AML-193 (cell line): Measurements from ENCODE around the gene SLC25A24.
"Not testable (repeated sequence)": the region's sequence is repeated elsewhere in the genome, so short reads cannot be mapped to it uniquely, and the experiment has no call there.

Experiments
- DNase-seq, 2 experiments: peaks; one replicate each; lab custom pipeline; 2025; lab: John Stamatoyannopoulos, UW

SLC25A24 gene

GRCh38 chr1:108140177-108140576, 60.0 kb downstream of the SLC25A24 start:
- no peak for DNase-seq

DNA sequence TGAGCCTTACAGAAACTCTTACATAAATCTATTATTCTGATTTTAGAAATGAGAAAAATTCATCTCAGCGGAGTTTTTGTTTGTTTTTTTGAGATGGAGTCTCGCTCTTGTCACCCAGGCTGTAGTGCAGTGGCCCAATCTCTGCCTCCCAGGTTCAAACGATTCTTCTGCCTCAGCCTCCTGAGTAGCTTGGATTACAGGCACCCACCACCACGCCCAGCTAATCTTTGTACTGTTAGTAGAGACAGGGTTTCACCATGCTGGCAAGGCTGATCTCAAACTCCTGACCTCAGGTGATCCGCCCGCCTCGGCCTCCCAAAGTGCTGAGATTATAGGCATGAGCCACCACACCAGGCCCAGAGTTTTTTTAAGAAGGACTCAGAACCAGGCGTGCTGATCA, 60.6 kb downstream of the SLC25A24 start:
- not testable (repeated sequence) for DNase-seq

- DNase-seq, result not testable (repeated sequence)
Observed at GRCh38 chr1:108133148-108133547, 67.0 kb downstream of the SLC25A24 start.

DNA sequence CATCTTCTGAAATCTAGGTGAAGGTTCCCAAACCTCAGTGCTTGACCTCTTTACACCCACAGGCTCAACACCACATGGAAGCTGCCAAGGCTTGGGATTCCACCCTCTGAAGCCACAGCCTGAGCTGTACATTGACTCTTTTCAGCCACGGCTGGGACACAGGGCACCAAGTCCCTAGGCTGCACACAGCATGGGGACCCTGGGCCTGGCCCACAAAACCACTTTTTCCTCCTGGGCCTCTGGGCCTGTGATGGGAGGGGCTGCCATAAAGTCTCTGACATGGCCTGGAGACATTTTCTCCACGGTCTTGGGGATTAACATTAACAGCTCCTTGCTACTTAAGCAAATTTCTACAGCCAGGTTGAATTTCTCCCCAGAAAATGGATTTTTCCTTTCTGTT, 67.8 kb downstream of the SLC25A24 start:
- DNase-seq, result not testable (repeated sequence)

DNA sequence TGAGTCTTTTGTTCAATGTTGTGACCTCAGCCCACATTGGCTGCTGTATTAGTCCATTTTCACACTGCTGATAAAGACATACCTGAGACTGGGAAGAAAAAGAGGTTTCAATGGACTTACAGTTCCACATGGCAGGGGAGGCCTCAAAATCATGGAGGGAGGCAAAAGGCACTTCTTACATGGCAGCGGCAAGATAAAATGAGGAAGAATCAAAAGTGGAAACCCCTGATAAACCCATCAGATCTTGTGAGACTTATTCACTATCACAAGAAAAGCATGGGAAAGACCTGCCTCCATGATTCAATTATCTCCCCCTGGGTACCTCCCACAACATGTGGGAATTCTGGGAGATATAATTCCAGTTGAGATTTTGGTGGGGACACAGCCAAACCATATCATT, 68.9 kb downstream of the SLC25A24 start:
- DNase-seq, result not testable (repeated sequence)

DNA sequence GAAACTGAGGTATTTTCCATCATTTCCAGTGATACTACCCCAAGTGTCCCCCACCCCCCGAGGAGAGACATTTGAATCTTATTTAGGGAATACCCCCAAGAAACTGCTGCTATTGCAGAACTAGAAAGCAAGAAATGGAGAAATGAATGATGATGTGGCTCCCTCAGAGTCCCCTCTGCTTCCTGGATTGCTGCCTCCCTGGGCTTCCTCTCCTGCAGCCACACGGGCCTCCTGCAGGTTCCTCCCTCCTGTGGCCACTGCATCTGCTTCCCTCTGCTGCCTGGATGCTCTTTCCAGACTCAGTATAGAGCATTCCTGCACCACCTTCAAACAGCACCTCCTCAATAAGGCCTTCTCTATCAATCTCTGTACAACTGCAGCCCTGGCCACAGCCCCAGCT, 69.3 kb downstream of the SLC25A24 start:
- DNase-seq, result peak; percentile 62 to 64

DNA sequence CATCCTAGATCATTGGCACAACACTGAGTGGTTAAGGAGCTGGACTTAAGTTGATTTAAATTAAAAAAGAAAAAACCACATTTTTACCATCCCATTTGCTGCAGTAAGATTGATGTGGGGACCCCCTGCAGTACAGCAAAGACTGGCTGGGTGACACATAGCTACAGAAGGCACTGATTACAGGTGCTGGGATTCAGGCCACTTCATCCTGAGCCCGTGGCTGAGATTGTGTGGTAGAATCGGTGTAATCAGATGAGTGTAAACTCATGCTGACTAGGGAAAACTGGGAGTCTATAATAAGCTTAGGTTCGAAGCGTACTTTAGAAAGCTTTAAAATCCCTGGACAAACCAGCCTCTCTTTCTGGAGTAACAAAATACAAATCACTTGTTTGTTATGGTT, 70.1 kb downstream of the SLC25A24 start:
- no peak for DNase-seq

GRCh38 chr1:108125312-108126138, 74.6 kb downstream of the SLC25A24 start:
- peak; percentile 70 to 72 for DNase-seq

GRCh38 chr1:108124622-108125311, 75.4 kb downstream of the SLC25A24 start:
- no peak for DNase-seq

DNA sequence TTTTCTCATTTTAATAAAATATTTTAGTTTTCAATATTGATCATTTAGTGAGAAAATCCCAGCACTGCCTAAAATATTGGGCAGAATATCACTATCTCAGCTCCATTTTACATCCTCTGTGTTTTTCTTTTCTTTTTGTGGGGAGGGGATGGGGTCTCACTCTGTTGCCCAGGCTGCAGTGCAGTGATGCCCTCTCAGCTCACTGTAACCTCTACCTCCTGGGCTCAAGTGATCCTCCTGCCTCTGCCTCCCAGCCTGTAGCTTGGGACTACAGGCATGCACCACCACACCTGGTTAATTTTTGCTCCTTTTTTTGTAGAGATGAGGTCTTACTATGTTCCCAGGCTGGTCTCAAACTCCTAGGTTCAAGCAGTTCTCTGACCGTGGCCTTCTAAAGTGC, 76.1 kb downstream of the SLC25A24 start:
- no peak for DNase-seq

- DNase-seq, result no peak
Observed at GRCh38 chr1:108121358-108122143, 78.6 kb downstream of the SLC25A24 start.

- DNase-seq, result no peak
Observed at GRCh38 chr1:108120163-108120562, 80.0 kb downstream of the SLC25A24 start.

DNA sequence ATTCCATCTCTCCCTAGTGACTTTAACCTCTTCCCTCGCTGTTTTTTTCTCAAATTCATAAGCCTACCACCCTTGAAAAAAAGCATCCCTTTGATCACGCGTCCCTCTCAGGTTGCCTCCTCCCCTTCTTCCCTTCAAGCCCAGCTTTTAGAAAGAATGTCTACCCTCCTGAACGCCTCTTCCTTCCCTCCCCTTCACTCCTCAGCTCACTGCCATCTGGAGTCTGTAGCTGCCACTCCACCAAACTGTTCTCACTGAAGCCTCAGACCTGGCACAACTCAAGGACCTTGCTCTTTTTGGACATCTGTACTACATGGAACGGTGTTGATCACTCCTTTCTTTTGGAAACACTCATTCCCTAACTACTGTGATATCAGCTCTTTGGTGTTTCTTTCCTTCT, 80.6 kb downstream of the SLC25A24 start:
- DNase-seq, result no peak

GRCh38 chr1:108117945-108118902, 81.9 kb downstream of the SLC25A24 start:
- DNase-seq, result peak; percentile 79 to 82

DNA sequence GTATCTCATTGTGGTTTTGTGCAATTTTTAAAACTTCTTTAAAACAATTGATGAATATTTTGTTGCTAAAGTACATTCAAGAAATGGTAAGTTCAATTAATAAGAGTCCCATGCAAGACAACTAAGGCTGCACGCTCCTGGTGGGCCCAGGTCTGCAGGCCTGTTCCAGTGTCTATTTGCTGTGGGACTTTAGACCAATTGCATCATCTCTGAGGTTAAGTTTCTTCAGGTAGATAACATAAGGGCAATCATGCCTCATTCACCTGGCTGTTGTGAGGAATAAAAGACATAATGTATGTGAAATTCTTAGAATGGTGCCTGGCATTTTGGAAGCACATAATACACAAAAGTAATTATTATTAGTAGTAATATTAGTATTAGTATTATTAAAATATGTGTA, 82.9 kb downstream of the SLC25A24 start:
- DNase-seq, result no peak

DNA sequence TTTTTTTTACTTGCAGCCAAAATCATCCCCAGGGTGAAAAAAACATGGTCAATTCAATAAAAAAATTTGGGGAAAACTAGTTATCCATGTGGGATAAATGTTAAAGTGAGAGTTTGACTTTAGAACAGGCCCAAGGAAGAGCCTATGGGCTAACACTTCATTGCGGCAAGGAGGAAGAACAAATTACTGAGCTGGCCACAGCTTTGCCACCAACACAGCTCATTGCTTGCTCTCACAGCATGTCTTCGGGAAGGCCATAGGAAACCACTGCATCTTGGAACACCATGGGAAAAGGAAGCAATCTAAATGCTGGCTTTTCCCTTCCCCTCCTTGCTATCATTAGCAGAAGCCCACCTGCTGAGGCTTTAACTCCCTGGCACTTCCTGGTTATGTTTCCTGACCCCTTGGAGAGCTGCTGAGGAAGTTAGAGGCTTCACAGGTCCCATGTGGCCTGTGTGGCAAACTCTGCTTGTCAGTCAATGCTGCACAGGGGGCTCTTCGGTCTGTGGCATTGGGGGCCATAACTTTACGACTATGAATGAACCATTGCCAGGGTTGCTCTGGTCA, 86.0 kb downstream of the SLC25A24 start:
- peak in 1 of 2 experiments; percentile 4 for DNase-seq

DNA sequence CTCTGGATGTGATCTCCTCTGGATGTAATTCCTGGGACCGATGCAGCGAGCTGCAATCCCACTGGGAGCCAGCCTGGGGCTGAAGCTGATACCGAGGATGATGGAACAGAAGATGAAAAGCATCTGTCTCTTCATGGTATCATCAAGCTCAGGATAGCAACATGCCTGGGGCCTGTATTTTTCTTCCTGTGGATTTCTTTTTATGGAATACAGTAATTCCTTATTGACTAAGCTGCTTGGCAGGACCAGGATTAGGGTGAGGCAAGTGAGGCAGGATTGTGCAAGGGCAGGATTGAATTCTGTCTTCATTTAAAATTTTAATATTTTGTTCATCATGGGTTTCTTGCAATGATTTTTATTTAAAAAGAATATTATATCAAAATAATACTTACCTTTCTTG, 86.6 kb downstream of the SLC25A24 start:
- DNase-seq, result no peak

GRCh38 chr1:108109295-108109973, 90.7 kb downstream of the SLC25A24 start:
- no peak for DNase-seq

- no peak for DNase-seq
Observed at GRCh38 chr1:108108119-108108518, 92.0 kb downstream of the SLC25A24 start.

- no peak for DNase-seq
Observed at GRCh38 chr1:108107658-108108057, 92.5 kb downstream of the SLC25A24 start.
